Muscle of arm (tissue), 12 donors: ENCODE results near the gene BLTP3A. TPM values are rescaled to one million over a fixed set of nuclear protein-coding genes. Genes with fewer than 3 reads are reported as not detected.

Source experiments
- DNase-seq: peaks from one replicate; pipeline ENCODE4 v3.0.0-alpha.2; 2013
- polyA plus RNA-seq, 12 donors: library from polyadenylated mRNA; unstranded; fragments of 120-200 nt; gene quantifications; one replicate each; pipeline ENCODE4 v1.2.1, GENCODE V29; 2013; ENCODE audit not compliant: insufficient read length in 12 of 12

The BLTP3A gene
- polyA plus RNA-seq, 12 donors = 10.3 to 18.2 (median 14.9) TPM; not detected in 1

DNA sequence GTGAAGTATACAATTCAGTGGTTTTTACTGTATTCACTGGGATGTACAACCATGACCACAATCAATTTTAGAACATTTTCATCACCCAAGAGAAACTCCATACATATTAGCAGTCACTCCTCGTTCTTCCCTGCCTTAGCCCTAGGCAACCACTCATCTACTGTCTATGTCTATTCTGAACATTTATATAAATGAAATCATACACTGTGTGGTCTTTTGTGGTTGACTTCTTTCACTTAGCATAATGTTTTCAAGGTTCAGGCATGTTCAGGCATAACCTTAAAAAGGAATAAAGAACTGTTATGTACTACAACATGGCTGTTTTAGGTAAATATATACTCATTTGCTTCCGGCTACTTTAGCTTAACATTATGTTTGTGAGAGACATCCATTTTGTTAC is 37.3 kb downstream of the BLTP3A start:
- DNase-seq = no peak

DNA sequence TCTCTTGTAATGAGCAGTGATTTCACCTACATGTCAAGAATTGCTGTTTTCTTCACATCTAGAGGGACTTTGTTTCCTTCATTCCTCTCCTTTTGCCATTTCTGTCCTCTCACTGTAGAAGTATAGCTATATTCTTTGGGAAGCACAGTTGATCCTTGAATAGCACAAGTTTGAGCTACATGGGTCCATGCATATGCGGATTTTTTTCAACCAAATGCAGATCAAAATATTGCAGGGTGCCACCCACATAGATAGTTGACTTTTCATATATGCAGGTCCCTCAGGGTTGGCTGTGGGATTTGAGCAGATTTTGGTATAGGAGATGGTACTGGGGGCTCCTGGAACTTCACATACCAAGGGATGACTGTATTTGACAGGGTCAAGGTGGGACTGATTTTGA is 41.1 kb downstream of the BLTP3A start:
- DNase-seq = no peak

- no peak for DNase-seq
Measured at GRCh38 chr6:34834789-34835518, 43.1 kb downstream of the BLTP3A start.

- no peak for DNase-seq
Measured at GRCh38 chr6:34836008-34836407, 44.1 kb downstream of the BLTP3A start.

- no peak for DNase-seq
Measured at GRCh38 chr6:34836451-34836850, 44.6 kb downstream of the BLTP3A start.

DNA sequence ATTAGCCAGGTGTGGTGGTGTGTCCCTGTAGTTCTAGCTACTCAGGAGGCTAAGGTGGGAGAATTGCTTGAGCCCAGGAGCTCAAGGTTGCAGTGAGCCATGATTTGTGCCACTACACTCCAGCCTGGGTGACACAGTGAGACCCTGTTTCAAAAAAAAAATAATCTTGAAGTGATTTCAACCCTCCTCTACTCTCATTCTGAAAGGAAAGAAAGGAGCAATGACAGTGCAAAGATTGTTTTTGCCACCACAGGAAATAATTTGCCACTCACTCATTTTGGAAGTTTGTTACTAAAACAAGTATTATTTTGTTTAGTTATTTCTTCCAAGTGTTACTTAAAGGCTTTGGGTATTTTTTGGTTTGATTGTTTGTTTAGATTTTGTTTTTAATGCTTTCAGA is 45.6 kb downstream of the BLTP3A start:
- no peak for DNase-seq

GRCh38 chr6:34839666-34840352 is 47.9 kb downstream of the BLTP3A start:
- no peak for DNase-seq

Other genes starting within 250 kb of the BLTP3A start
- under 1 TPM in 7 of 12 donors, not detected in 5; 0.09 to 0.23 (median 0.15) TPM for gene SPDEF, start 235.8 kb upstream of the BLTP3A start, polyA plus RNA-seq
- gene ILRUN, start 95.3 kb upstream of the BLTP3A start, polyA plus RNA-seq = 10 to 100 TPM in 11 of 12 donors, not detected in 1; 53.5 to 98.5 (median 84.0) TPM
- gene SNRPC, start 34.6 kb upstream of the BLTP3A start, polyA plus RNA-seq = 100 to 1,000 TPM in 10 of 12 donors, 10 to 100 TPM in 1, not detected in 1; 76.1 to 138 (median 113) TPM
- 10 to 100 TPM in 11 of 12 donors, not detected in 1; 34.8 to 56.1 (median 48.3) TPM for gene TAF11, start 96.0 kb downstream of the BLTP3A start, polyA plus RNA-seq
- 10 to 100 TPM in 11 of 12 donors, not detected in 1; 30.8 to 59.7 (median 40.6) TPM for gene ANKS1A, start 97.2 kb downstream of the BLTP3A start, polyA plus RNA-seq